ENCODE data around the gene MAP2K2. TPM values are rescaled to one million over a fixed set of nuclear protein-coding genes. Genes with fewer than 3 reads are reported as not detected.
"Not testable (repeated sequence)": the region's sequence is repeated elsewhere in the genome, so short reads cannot be mapped to it uniquely, and the experiment has no call there.

MAP2K2 gene
- 100 to 1,000 TPM; 128 to 129 TPM for total RNA-seq

DNA sequence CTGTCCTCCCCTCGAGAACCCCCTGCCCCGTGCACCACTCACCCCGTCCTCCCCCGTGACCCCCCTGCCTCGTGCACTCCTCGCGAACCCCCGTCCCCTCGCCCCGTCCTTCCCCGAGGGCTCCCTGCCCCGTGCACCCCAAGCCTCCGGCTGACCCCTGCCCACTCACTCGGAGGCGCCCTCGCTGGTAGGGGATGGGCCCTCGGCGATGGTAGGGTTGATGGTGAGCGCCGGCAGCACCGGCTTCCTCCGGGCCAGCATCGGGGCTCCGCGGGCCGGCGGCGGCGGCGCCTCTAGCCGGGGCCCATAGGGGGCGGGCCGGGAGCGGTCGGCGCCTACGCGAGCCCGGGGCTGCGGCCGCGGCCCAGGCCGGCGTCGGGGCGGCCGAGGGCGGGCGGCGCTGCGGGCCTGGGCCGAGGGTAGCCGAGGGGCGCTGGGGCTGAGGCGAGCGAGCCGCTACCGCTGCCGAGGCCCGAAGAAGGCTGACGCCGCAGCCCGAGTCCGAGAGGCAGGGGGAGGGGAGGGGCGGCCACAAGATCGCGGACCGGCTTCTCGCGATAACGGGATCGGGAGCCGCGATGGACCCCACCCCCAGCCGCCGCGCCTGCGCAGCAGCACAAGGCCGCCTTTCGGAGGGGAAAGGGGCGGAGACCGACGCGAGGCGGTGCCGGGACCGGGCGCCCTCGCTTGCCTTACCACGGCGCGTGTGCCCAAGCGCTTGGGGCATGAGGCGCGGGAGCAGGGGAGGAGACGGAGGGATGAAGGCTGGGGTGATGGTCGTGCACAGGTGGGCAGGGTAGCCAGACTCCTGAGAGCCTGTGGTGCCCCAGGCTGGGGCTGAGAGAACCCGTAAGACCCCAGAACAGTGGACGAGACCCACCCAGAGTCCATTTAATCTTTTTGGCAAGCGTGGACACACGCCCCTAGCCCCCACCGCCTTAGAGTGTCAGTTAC lies at the start of gene MAP2K2:
Gene MAP2K2 (minus strand): TSS at position 508 of the 954 bp plus-strand sequence. CDS start 247 bp downstream, at position 261.
- Mint-ChIP-seq H3K4me1 (ENCODE audit: low read depth) (peaks cover 21% of the 10 kb centered on the region), H3K36me3 (no peaks in the 10 kb centered on the region), H3K27ac (peak within 1 kb of the TSS; percentile 82), H3K27me3 (no peaks in the 10 kb centered on the region), H3K9me3 (no peaks in the 10 kb centered on the region), H3K4me3 (peak within 1 kb of the TSS; percentile 86)
- CTCF ChIA-PET: interaction anchor here (1.7 kb wide), 1 partner anchor 16 kb away, joined by 8 read pairs; no protein-coding TSS in a partner anchor
- peak; percentile 97 for DNase-seq
- intact Hi-C loops (cut with micrococcal nuclease): loop anchor here (5.0 to 10.0 kb wide), 3 partner anchors 61 to 137 kb away; partner anchors contain the start of genes ANKRD24, EEF2, PIAS4 and SIRT6
- POLR2A ChIA-PET: no interaction called here

DNA sequence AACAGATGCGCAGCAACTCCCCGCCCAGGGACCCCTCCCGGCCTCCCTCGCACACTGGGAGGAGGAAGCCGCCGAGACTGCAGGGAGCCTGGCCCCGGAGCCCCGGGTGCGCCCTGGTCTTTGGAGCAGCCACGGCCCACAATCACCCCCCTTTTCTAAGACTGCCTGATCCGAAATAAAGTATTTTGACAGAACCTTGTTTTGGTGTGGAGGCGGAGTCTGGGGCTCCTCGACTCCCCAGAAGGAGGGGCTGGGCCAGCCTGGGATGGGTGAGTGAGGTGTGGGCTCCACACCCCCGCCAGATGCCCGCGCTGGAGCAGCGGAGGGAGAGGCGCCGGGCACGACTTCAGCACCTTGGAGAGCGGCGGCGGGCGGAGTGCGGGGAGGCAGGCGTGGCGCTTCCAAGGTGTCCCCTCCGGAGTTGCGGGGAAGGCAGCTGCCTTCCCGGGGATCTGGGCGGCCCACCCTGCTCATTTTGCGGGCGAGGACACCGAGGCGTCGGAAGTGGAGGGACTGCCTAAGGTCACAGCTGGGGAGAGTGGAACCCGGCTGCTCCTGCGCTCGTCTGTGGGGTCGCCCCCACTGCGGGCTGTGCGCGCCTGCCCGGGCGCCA lies 49.0 kb upstream of the MAP2K2 start:
- ChIA-PET CTCF (no interaction called here), POLR2A (no interaction called here)
- Mint-ChIP-seq H3K27me3 (peaks cover 13% of the 10 kb centered on the region), H3K4me3 (no peak overlapping the region), H3K9me3 (no peaks in the 10 kb centered on the region), H3K27ac (no peak overlapping the region), H3K4me1 (ENCODE audit: low read depth) (no peaks in the 10 kb centered on the region), H3K36me3 (peaks cover 7% of the 10 kb centered on the region)
- intact Hi-C loops (cut with micrococcal nuclease): no loop called here
- peak; percentile 70 for DNase-seq

DNA sequence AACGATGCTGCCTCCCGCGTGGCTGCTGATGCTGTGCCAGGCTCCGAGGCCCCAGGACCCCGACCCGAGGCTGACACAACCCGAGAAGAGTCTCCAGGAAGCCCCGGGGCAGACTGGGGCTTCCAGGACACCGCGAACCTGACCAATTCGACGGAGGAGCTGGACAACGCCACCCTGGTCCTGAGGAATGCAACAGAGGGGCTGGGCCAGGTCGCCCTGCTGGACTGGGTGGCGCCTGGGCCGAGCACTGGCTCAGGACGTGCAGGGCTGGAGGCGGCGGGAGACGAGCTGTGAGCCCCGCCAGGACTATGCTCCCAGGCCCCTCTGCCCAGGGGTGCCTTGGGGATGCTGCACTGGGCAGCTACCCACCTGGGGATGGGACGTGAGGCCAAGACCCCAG lies 47.8 kb upstream of the MAP2K2 start:
- DNase-seq: no peak
- no peak overlapping the region for H3K4me3 Mint-ChIP-seq
- CTCF ChIA-PET: no interaction called here
- POLR2A ChIA-PET: no interaction called here
- no peaks in the 10 kb centered on the region for H3K4me1 Mint-ChIP-seq (ENCODE audit: low read depth)
- no peaks in the 10 kb centered on the region for H3K9me3 Mint-ChIP-seq
- peaks cover 16% of the 10 kb centered on the region for H3K27me3 Mint-ChIP-seq
- H3K36me3 Mint-ChIP-seq: peaks cover 4% of the 10 kb centered on the region
- no peak overlapping the region for H3K27ac Mint-ChIP-seq
- intact Hi-C loops (cut with micrococcal nuclease): no loop called here

DNA sequence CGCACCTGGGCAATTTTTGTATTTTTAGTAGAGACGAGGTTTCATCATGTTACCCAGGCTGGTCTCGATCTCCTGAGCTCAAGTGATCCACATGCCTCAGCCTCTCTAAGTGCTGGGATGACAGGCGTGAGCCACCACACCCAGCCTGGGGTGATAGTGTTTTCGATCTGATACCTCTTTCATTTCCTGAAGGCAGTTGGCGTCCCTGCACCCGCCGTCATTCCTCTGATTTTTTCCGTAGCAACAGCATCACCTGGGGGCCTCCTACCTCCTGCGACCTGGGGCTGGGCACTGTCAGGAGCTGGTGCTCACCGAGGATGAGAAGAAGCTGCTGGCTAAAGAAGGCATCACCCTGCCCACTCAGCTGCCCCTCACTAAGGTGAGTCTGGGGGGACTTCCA lies 40.3 kb upstream of the MAP2K2 start:
- Mint-ChIP-seq H3K9me3 (no peaks in the 10 kb centered on the region), H3K36me3 (no peaks in the 10 kb centered on the region), H3K4me3 (no peak overlapping the region), H3K27ac (no peak overlapping the region), H3K27me3 (peaks cover 11% of the 10 kb centered on the region), H3K4me1 (ENCODE audit: low read depth) (no peaks in the 10 kb centered on the region)
- POLR2A ChIA-PET: no interaction called here
- DNase-seq: no peak
- intact Hi-C loops (cut with micrococcal nuclease): no loop called here
- CTCF ChIA-PET: interaction anchor here (1.4 kb wide), 1 partner anchor 25 kb away, joined by 5 read pairs; no protein-coding TSS in a partner anchor

DNA sequence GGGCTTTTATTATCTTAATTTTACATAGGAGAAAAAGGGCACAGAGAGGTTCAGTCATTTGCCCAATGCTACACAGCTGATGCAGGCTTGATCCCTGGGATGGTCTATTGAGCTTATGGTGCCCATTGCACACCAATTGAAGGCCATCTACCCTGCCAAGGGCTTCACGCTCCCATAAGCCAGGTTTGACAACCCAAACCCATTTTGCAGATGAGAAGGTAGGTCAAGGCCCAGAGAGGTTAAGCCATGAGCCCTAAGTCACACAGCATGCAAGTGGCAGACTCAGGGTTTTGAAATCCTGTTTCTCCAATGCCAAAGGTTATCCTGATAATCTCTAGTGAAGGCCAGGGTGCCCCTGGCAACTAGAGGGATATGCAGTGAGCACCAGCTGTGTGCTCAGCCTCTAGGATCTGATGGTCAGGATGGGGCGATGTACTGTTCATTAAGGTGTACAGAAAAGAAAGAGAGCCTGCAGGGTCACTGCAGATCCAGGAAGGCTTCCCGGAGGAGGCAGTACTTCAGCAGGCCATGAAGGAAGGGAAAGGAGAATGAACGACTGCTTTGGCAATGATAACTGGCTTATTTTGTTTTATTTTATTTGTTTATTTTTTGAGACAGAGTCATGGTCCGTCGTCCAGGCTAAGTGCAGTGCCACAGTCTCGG lies 37.6 kb upstream of the MAP2K2 start:
- no peak for DNase-seq
- Mint-ChIP-seq H3K27ac (no peak overlapping the region), H3K4me1 (ENCODE audit: low read depth) (no peaks in the 10 kb centered on the region), H3K36me3 (no peaks in the 10 kb centered on the region), H3K9me3 (no peaks in the 10 kb centered on the region), H3K4me3 (no peak overlapping the region), H3K27me3 (peaks cover 3% of the 10 kb centered on the region)
- POLR2A ChIA-PET: no interaction called here
- CTCF ChIA-PET: interaction anchor here (2.1 kb wide), 1 partner anchor 21 kb away, joined by 7 read pairs; no protein-coding TSS in a partner anchor
- intact Hi-C loops (cut with micrococcal nuclease): no loop called here

DNA sequence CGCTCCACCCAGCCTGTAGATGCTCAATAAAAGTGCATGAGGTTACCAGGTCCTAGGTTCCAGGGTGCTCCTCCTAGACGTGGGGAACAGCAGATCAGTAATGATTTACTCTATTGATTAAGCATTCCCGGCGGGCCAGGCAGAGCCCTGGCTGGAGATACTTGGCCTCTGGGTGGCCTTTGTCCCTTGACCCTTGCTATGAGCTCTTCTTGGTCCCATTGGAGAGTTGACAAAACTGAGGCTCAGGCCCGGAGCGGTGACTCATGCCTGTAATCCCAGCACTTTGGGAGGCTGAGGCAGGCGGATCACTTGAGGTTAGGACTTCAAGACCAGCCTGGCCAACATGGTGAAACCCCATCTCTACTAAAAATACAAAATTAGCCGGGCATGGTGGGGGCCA lies 34.0 kb upstream of the MAP2K2 start:
- H3K27me3 Mint-ChIP-seq; POLR2A ChIA-PET; H3K4me3 Mint-ChIP-seq; H3K27ac Mint-ChIP-seq; intact Hi-C loops (cut with micrococcal nuclease); DNase-seq; H3K4me1 Mint-ChIP-seq (ENCODE audit: low read depth); H3K36me3 Mint-ChIP-seq; H3K9me3 Mint-ChIP-seq: not testable (repeated sequence)
- CTCF ChIA-PET: interaction anchor here (3.0 kb wide), 1 partner anchor 18 kb away, joined by 12 read pairs; no protein-coding TSS in a partner anchor

DNA sequence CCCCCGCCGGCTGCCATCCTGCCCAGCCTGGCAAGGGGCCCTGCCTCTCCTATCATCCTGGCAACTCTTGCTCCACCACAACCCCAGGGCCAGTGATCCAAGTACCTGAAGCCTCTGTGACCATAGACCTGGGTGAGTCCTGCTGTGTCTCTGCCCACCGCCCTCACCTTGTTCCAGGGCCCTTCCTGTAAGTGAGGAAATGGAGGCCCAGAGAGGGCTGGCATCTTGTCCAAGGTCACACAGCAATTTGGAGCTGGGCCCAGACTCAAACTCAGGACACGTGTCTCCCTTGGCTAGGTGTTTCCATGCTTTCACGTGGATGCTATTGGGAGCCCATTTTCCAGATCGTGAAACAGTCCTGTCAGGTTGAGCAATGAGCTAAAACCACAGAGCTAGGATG lies 33.2 kb upstream of the MAP2K2 start:
- Mint-ChIP-seq H3K9me3 (no peaks in the 10 kb centered on the region), H3K4me3 (no peak overlapping the region), H3K4me1 (ENCODE audit: low read depth) (peaks cover 5% of the 10 kb centered on the region), H3K36me3 (no peaks in the 10 kb centered on the region), H3K27ac (no peak overlapping the region), H3K27me3 (peaks cover 2% of the 10 kb centered on the region)
- POLR2A ChIA-PET: no interaction called here
- CTCF ChIA-PET: interaction anchor here (3.0 kb wide), 1 partner anchor 17 kb away, joined by 12 read pairs; no protein-coding TSS in a partner anchor
- intact Hi-C loops (cut with micrococcal nuclease): no loop called here
- DNase-seq: no peak

DNA sequence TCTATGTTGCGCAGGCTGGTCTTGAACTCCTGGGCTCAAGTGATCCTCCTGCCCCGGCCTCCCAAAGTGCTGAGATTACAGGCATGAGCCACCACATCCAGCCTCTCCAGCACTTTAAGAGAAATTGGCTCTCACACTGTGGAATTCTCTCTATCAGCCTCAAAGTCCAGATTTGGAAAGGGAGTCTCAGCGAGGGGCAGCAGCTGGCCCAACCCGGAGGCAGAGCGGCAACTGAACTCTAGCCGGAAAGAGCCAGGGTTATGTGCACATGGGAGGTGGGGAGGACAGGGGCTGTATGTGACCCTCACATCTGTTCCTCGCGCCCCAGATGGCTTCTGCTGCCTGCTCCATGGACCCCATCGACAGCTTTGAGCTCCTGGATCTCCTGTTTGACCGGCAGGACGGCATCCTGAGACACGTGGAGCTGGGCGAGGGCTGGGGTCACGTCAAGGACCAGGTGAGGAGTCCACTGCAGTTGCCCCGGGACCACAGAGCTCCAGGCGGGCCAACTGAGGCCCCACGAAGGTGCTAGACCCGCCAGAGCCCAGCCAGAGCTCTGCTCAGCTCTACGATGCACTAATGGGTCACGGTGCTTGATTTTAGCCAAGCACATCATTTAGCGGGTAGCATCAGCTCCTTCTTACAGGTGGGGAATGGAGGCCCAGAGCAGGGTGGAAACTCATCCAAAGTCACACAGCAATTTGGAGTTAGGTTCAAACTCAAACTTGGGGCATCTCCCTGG lies 30.8 kb upstream of the MAP2K2 start:
- intact Hi-C loops (cut with micrococcal nuclease): no loop called here
- ChIA-PET CTCF (interaction anchor here (0.6 to 3.5 kb wide), 2 partner anchors 15 to 473 kb away, joined by 3 to 16 read pairs; no protein-coding TSS in a partner anchor), POLR2A (no interaction called here)
- Mint-ChIP-seq H3K4me1 (ENCODE audit: low read depth) (peaks cover 5% of the 10 kb centered on the region), H3K27me3 (no peaks in the 10 kb centered on the region), H3K36me3 (no peaks in the 10 kb centered on the region), H3K9me3 (no peaks in the 10 kb centered on the region), H3K27ac (no peak overlapping the region), H3K4me3 (no peak overlapping the region)
- DNase-seq: no peak

DNA sequence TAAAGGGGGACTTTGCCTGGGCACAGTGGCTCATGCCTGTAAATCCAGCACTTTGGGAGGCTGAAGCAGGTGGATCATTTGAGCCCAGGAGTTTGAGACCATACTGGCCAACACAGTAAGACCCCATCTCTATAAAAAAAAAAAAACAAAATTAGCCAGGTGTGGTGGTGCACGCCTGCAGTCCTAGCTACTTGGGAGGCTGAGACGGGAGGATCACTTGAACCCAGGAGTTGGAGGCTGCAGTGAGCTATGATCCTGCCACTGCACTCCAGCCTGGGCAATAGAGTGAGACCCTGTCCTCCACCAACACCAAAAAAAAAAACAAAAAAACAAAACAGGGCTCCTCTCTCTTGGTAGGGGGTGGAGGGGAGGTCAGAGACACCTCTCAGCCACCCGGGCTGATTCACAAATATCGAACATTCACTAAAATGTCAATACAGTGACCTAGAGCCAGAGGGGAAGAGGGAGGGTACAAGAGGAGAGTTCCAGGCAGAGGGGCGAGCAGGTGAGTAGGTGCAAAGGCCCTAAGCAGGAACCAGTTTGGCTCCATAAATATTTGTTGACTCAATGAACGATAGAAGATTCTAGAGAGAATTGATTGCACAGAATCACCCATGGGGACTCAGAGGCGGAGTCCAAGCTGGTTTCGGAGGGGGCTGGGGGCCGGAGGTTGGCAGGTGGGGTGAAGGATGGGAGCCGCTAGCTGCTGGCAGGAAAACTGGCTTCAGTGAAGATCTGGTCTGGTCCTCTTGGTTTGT lies 28.5 kb upstream of the MAP2K2 start:
- ChIA-PET POLR2A (no interaction called here), CTCF (interaction anchor here (3.5 kb wide), 1 partner anchor 13 kb away, joined by 16 read pairs; no protein-coding TSS in a partner anchor)
- H3K4me3 Mint-ChIP-seq: no peak overlapping the region
- H3K36me3 Mint-ChIP-seq: no peaks in the 10 kb centered on the region
- intact Hi-C loops (cut with micrococcal nuclease): no loop called here
- peaks cover 5% of the 10 kb centered on the region for H3K4me1 Mint-ChIP-seq (ENCODE audit: low read depth)
- no peaks in the 10 kb centered on the region for H3K9me3 Mint-ChIP-seq
- no peak for DNase-seq
- H3K27me3 Mint-ChIP-seq: peaks cover under 1% of the 10 kb centered on the region
- H3K27ac Mint-ChIP-seq: no peak overlapping the region

DNA sequence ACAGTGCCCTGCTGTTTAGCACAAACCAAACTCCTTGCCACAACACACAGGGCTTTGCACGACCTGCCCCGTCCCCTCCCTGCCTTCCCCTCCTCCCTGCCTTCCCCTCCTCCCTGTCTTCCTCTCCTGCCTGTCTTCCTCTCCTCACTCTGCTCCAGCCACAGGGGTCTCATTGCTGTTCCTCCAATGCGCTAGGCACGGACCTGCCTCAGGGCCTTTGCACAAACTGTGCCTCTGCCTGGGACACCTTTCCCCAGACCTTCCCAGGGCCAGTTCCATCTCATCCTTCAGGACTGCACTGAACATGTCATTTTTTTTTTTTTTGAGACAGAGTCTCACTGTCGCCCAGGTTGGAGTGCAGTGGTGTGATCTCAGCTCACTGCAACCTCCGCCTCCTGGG lies 27.7 kb upstream of the MAP2K2 start:
- CTCF ChIA-PET: interaction anchor here (0.6 kb wide), 1 partner anchor 76 kb away, joined by 3 read pairs; no protein-coding TSS in a partner anchor
- Mint-ChIP-seq H3K36me3 (no peaks in the 10 kb centered on the region), H3K27ac (no peak overlapping the region)

More for the DNA sequence above, 27.7 kb upstream of the MAP2K2 start:
- Mint-ChIP-seq H3K4me1 (ENCODE audit: low read depth) (peaks cover 5% of the 10 kb centered on the region), H3K9me3 (no peaks in the 10 kb centered on the region), H3K27me3 (peaks cover 2% of the 10 kb centered on the region), H3K4me3 (no peak overlapping the region)
- no peak for DNase-seq
- intact Hi-C loops (cut with micrococcal nuclease): no loop called here
- POLR2A ChIA-PET: no interaction called here

Measured in activated CD4-positive, alpha-beta memory T cell treated with anti-CD3 and anti-CD28 coated beads for 36 hours (primary cell).